ENCODE measurements around the gene CD84.

The CD84 gene

GRCh38 chr1:160620942-160621632 is 41.8 kb upstream of the CD84 start:
- no peak for DNase-seq (ENCODE audit: low read depth in 1 of 2, low spot score in 1 of 2)
- in situ Hi-C loops (cut with HindIII; ENCODE audit: low pct_unique_long_range_greater_than_20kb, low sequenced_read_pairs): no loop called here
- TF ChIP-seq JUND (IDR thresholded peaks at IDR 0.05; ENCODE audit: low read depth): no peak

- in situ Hi-C loops (cut with HindIII; ENCODE audit: low pct_unique_long_range_greater_than_20kb, low sequenced_read_pairs): no loop called here
- DNase-seq (ENCODE audit: low read depth in 1 of 2, low spot score in 1 of 2): no peak
Measured at GRCh38 chr1:160619742-160620277, 40.5 kb upstream of the CD84 start.

GRCh38 chr1:160618763-160619274 is 39.5 kb upstream of the CD84 start:
- DNase-seq (ENCODE audit: low read depth in 1 of 2, low spot score in 1 of 2): peak in 1 of 2 experiments; percentile 18
- TF ChIP-seq JUND (IDR thresholded peaks at IDR 0.05; ENCODE audit: low read depth): no peak
- in situ Hi-C loops (cut with HindIII; ENCODE audit: low pct_unique_long_range_greater_than_20kb, low sequenced_read_pairs): no loop called here

More at GRCh38 chr1:160619742-160620277, 40.5 kb upstream of the CD84 start:
- TF ChIP-seq JUND (IDR thresholded peaks at IDR 0.05; ENCODE audit: low read depth): no peak

- TF ChIP-seq JUND (IDR thresholded peaks at IDR 0.05; ENCODE audit: low read depth): no peak
- DNase-seq (ENCODE audit: low read depth in 1 of 2, low spot score in 1 of 2): no peak
- in situ Hi-C loops (cut with HindIII; ENCODE audit: low pct_unique_long_range_greater_than_20kb, low sequenced_read_pairs): no loop called here
Measured at GRCh38 chr1:160618327-160618726, 39.0 kb upstream of the CD84 start.

- no peak for DNase-seq (ENCODE audit: low read depth in 1 of 2, low spot score in 1 of 2)
- TF ChIP-seq JUND (IDR thresholded peaks at IDR 0.05; ENCODE audit: low read depth): no peak
- in situ Hi-C loops (cut with HindIII; ENCODE audit: low pct_unique_long_range_greater_than_20kb, low sequenced_read_pairs): no loop called here
Measured at GRCh38 chr1:160615660-160616059, 36.4 kb upstream of the CD84 start.

- TF ChIP-seq JUND (IDR thresholded peaks at IDR 0.05; ENCODE audit: low read depth): no peak
- in situ Hi-C loops (cut with HindIII; ENCODE audit: low pct_unique_long_range_greater_than_20kb, low sequenced_read_pairs): no loop called here
- no peak for DNase-seq (ENCODE audit: low read depth in 1 of 2, low spot score in 1 of 2)
Measured at GRCh38 chr1:160614410-160614809, 35.1 kb upstream of the CD84 start.

- no peak for DNase-seq (ENCODE audit: low read depth in 1 of 2, low spot score in 1 of 2)
- no peak for TF ChIP-seq JUND (IDR thresholded peaks at IDR 0.05; ENCODE audit: low read depth)
- in situ Hi-C loops (cut with HindIII; ENCODE audit: low pct_unique_long_range_greater_than_20kb, low sequenced_read_pairs): no loop called here
Measured at GRCh38 chr1:160612613-160613218, 33.4 kb upstream of the CD84 start.

GRCh38 chr1:160610569-160611242 is 31.4 kb upstream of the CD84 start:
- no peak for TF ChIP-seq JUND (IDR thresholded peaks at IDR 0.05; ENCODE audit: low read depth)
- in situ Hi-C loops (cut with HindIII; ENCODE audit: low pct_unique_long_range_greater_than_20kb, low sequenced_read_pairs): no loop called here
- no peak for DNase-seq (ENCODE audit: low read depth in 1 of 2, low spot score in 1 of 2)

GRCh38 chr1:160608941-160609340 is 29.6 kb upstream of the CD84 start:
- DNase-seq (ENCODE audit: low read depth in 1 of 2, low spot score in 1 of 2): no peak
- in situ Hi-C loops (cut with HindIII; ENCODE audit: low pct_unique_long_range_greater_than_20kb, low sequenced_read_pairs): no loop called here
- no peak for TF ChIP-seq JUND (IDR thresholded peaks at IDR 0.05; ENCODE audit: low read depth)

- DNase-seq (ENCODE audit: low read depth in 1 of 2, low spot score in 1 of 2): no peak
- in situ Hi-C loops (cut with HindIII; ENCODE audit: low pct_unique_long_range_greater_than_20kb, low sequenced_read_pairs): no loop called here
- no peak for TF ChIP-seq JUND (IDR thresholded peaks at IDR 0.05; ENCODE audit: low read depth)
Measured at GRCh38 chr1:160608514-160608913, 29.2 kb upstream of the CD84 start.

- TF ChIP-seq JUND (IDR thresholded peaks at IDR 0.05; ENCODE audit: low read depth): no peak
- no peak for DNase-seq (ENCODE audit: low read depth in 1 of 2, low spot score in 1 of 2)
- in situ Hi-C loops (cut with HindIII; ENCODE audit: low pct_unique_long_range_greater_than_20kb, low sequenced_read_pairs): no loop called here
Measured at GRCh38 chr1:160608057-160608456, 28.8 kb upstream of the CD84 start.

GRCh38 chr1:160607672-160608032 is 28.4 kb upstream of the CD84 start:
- TF ChIP-seq JUND (IDR thresholded peaks at IDR 0.05; ENCODE audit: low read depth): no peak
- in situ Hi-C loops (cut with HindIII; ENCODE audit: low pct_unique_long_range_greater_than_20kb, low sequenced_read_pairs): no loop called here
- DNase-seq (ENCODE audit: low read depth in 1 of 2, low spot score in 1 of 2): no peak

Data from T47D (cell line).